ENCODE data around the gene ABCA4. TPM values are rescaled to one million over a fixed set of nuclear protein-coding genes. Genes with fewer than 3 reads are reported as not detected.

The ABCA4 gene
- total and polyA plus RNA-seq, 2 experiments from 2014 or later, result 0.53 to 1.4 TPM

DNA sequence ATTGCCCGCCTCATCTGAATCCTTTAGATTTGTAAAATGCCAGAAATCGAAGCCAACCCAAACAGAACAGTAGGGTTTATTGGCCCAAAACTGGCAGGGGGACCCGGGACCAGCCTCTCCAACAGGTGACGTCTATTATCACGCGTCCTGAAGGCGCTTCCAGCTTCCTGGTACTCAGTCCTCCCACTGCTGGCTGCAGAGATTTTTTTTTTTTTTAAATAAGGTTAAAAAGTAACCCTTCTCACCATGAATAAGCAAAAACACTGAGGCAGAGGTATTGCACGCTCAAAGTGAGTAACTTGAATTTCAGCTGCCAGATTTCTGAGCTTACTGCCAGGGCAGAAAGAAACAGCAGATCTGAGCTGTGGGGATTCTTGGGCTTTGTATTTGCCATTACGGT lies 157.4 kb downstream of the ABCA4 start:
- Histone ChIP-seq H3K27ac (peak overlapping the region; percentile 79), H2AFZ (no peak overlapping the region), H3K79me2 (no peaks in the 10 kb centered on the region), H3K9me2 (replicated peaks; ENCODE audit: insufficient read depth) (no peaks in the 10 kb centered on the region), H3K27me3 (no peaks in the 10 kb centered on the region), H3K9me3 (ENCODE audit: low read depth) (no peaks in the 10 kb centered on the region), H3K4me2 (no peak overlapping the region), H3K4me1 (ENCODE audit: insufficient read depth) (peaks cover 10% of the 10 kb centered on the region), H3K36me3 (replicated peaks; ENCODE audit: insufficient read depth, low read depth) (no peaks in the 10 kb centered on the region), H3K4me3 (no peak overlapping the region), H4K20me1 (ENCODE audit: insufficient read depth, poor library complexity, severe bottlenecking) (no peaks in the 10 kb centered on the region)
- TF ChIP-seq EZH2 (IDR thresholded peaks at IDR 0.05; ENCODE audit: borderline replicate concordance), result no peak
- TF ChIP-seq, protein P1, sequence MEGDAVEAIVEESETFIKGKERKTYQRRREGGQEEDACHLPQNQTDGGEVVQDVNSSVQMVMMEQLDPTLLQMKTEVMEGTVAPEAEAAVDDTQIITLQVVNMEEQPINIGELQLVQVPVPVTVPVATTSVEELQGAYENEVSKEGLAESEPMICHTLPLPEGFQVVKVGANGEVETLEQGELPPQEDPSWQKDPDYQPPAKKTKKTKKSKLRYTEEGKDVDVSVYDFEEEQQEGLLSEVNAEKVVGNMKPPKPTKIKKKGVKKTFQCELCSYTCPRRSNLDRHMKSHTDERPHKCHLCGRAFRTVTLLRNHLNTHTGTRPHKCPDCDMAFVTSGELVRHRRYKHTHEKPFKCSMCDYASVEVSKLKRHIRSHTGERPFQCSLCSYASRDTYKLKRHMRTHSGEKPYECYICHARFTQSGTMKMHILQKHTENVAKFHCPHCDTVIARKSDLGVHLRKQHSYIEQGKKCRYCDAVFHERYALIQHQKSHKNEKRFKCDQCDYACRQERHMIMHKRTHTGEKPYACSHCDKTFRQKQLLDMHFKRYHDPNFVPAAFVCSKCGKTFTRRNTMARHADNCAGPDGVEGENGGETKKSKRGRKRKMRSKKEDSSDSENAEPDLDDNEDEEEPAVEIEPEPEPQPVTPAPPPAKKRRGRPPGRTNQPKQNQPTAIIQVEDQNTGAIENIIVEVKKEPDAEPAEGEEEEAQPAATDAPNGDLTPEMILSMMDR (IDR thresholded peaks at IDR 0.05; ENCODE audit: poor library complexity), result no peak
- TF ChIP-seq EZH2phosphoT487 (IDR thresholded peaks at IDR 0.05; ENCODE audit: low read depth, severe bottlenecking, unreplicated experiment), result no peak
- 64% methylated on average over 9 of the region's 9 CpGs for WGBS (ENCODE audit: low lambda C conversion rate, missing lambda C conversion rate)
- peak; percentile 57 for DNase-seq (ENCODE audit: low spot score)

DNA sequence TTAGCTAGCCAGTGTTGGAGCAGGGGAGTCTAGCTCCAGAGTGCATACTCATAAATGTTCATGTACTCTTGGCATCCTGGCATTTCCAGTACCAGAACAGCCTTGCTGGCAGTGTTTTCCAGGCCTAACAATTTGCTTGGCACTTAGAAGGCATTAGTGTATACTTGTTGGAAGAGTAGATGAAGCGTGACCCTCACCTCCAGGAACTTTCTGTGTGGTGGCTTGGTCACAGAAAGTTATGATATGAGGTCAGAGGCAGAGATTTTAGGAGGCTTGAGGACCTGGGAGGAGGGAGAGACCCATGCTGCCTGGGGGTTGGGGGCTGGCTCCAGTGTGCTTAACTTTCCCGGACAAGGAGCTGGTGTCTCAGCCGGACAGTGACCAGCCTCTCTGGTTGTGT lies 159.0 kb downstream of the ABCA4 start:
- H3K9me3 ChIP-seq (ENCODE audit: low read depth), result no peaks in the 10 kb centered on the region
- H3K4me2 ChIP-seq, result no peak overlapping the region
- H3K9me2 ChIP-seq (replicated peaks; ENCODE audit: insufficient read depth), result no peaks in the 10 kb centered on the region
- no peaks in the 10 kb centered on the region for H4K20me1 ChIP-seq (ENCODE audit: insufficient read depth, poor library complexity, severe bottlenecking)
- no peak overlapping the region for H3K4me3 ChIP-seq
- TF ChIP-seq EZH2 (IDR thresholded peaks at IDR 0.05; ENCODE audit: borderline replicate concordance) (no peak), EZH2phosphoT487 (IDR thresholded peaks at IDR 0.05; ENCODE audit: low read depth, severe bottlenecking, unreplicated experiment) (no peak)
- TF ChIP-seq, protein P1 (IDR thresholded peaks at IDR 0.05; ENCODE audit: poor library complexity), result no peak
- H3K4me1 ChIP-seq (ENCODE audit: insufficient read depth), result peaks cover 13% of the 10 kb centered on the region
- no peaks in the 10 kb centered on the region for H3K27me3 ChIP-seq
- H2AFZ ChIP-seq, result no peak overlapping the region
- 94% methylated on average over 3 of the region's 3 CpGs for WGBS (ENCODE audit: low lambda C conversion rate, missing lambda C conversion rate)
- H3K79me2 ChIP-seq, result no peaks in the 10 kb centered on the region
- H3K36me3 ChIP-seq (replicated peaks; ENCODE audit: insufficient read depth, low read depth), result no peaks in the 10 kb centered on the region
- peak overlapping the region; percentile 74 for H3K27ac ChIP-seq
- no peak for DNase-seq (ENCODE audit: low spot score)

DNA sequence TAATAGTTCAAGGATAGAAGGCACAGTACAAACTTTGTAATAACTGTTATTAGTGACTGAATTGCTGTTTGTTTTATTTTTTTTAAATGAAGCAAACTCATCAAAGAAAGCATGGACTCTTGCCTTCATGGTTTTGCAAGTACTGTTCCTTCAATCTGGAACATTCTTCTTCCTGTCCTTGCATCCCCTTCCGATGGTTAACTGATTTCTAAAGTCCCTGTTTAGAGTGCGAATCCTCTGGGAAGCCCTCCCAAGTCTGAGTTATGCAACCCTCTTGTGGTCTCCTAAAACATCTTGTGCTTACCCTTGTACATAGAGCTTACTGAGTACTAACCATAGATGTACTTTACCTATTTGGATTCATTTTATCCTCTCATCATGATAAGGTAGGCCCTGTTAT lies 159.5 kb downstream of the ABCA4 start:
- 94% methylated on average over 2 of the region's 2 CpGs for WGBS (ENCODE audit: low lambda C conversion rate, missing lambda C conversion rate)
- no peak for DNase-seq (ENCODE audit: low spot score)
- Histone ChIP-seq H3K27ac (peak overlapping the region; percentile 74), H3K27me3 (no peaks in the 10 kb centered on the region), H3K4me1 (ENCODE audit: insufficient read depth) (peaks cover 13% of the 10 kb centered on the region), H3K4me2 (no peak overlapping the region), H3K79me2 (no peaks in the 10 kb centered on the region), H3K9me3 (ENCODE audit: low read depth) (no peaks in the 10 kb centered on the region), H2AFZ (no peak overlapping the region), H3K4me3 (no peak overlapping the region), H3K36me3 (replicated peaks; ENCODE audit: insufficient read depth, low read depth) (no peaks in the 10 kb centered on the region), H3K9me2 (replicated peaks; ENCODE audit: insufficient read depth) (no peaks in the 10 kb centered on the region), H4K20me1 (ENCODE audit: insufficient read depth, poor library complexity, severe bottlenecking) (no peaks in the 10 kb centered on the region)
- TF ChIP-seq EZH2phosphoT487 (IDR thresholded peaks at IDR 0.05; ENCODE audit: low read depth, severe bottlenecking, unreplicated experiment) (no peak), EZH2 (IDR thresholded peaks at IDR 0.05; ENCODE audit: borderline replicate concordance) (no peak)
- TF ChIP-seq, protein P1 (IDR thresholded peaks at IDR 0.05; ENCODE audit: poor library complexity), result no peak
